ENCODE measurements around the gene SKAP2.

DNA sequence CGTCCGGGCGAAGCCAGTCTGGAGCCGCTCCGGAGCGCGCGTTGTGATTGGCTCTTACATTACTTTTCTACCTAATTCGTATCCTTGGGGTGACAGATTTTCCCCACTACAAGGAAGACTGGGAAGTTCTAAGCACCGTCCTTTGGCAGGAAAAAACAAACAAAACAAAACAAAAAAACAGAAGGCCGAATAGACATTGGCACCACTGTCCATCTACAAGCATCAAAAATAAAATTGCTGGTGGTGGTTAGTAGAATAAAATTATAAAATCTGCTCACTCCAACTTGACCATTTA, 651 bp upstream of the SKAP2 start:
- no peak for TF ChIP-seq NFIC (IDR thresholded peaks at IDR 0.05)
- no peak for TF ChIP-seq USF1 (IDR thresholded peaks at IDR 0.05)
- no peak for TF ChIP-seq ZBTB7A (IDR thresholded peaks at IDR 0.05; ENCODE audit: low read depth)
- no peak for TF ChIP-seq TAF1 (IDR thresholded peaks at IDR 0.05; ENCODE audit: low read depth)
- TF ChIP-seq TCF12 (IDR thresholded peaks at IDR 0.05; ENCODE audit: low read depth): no peak
- TF ChIP-seq MAX (IDR thresholded peaks at IDR 0.05): peak; percentile 25; the same call in 1 of the 2 replicates
